GM18526 (cell line): ENCODE measurements around the gene ANKRD34B.

Experiments
- POLR2A ChIP-seq: IDR thresholded peaks from 3 replicates; pipeline ENCODE4 v1.6.1; 2011; ENCODE audit not compliant: insufficient read length; ENCODE audit errors: extremely low read depth

The ANKRD34B gene

DNA sequence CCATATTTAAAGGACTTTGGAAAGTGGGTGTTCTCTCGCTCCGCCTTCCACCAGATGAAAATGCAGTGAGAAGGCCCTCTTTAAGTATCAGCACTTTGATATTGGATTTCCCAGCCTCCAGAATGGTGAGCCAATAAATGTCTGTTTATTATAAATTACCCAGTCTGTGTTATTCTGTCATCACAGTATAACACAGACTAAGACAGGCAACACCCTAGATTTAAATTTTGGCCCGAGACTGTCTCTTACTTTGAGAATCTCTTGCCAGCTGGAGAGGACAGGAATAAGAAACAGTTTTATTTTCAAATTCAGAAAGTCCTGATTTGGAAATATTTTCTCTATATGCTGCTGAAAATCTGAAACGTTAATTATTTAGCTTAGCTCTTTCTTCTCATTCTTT is 60.7 kb downstream of the ANKRD34B start:
- no peak for TF ChIP-seq POLR2A

DNA sequence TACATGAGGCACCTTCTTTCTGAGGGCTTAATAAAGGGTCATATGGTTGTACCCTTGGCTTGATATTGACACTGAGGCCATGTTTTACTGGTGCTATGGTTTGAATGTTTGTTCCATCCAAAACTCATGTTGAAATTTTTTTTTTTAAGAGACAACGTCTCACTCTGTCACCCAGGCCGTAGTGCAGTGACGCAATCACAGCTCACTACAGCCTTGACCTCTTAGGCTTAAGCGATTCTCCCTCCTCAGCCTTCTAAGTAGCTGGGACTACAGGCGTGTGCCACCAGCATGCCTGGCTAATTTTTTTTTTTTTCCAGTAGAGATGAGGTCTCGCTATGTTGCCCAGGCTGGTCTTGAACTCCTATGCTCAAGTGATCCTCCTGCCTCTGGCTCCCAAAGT is 61.2 kb downstream of the ANKRD34B start:
- no peak for TF ChIP-seq POLR2A

DNA sequence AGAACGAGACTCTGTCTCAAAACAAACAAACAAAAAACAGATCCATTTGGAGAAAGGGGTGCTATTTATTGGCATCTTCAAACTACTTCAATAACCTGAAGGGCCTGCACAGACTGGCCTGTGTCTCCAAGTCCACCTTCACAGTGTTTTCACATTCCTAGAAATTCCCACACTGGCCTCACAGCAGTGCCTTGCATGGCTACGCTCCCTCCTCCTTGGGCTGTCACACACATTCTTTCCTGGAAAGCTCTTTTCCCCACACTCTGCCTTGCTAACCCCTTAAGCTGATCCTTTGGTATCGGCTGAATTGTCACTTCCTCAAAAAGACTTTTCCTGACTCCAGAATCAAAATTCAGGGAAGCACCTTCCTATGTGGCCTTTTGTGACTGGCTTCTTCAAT is 62.4 kb downstream of the ANKRD34B start:
- TF ChIP-seq POLR2A = no peak
